Inflammatory macrophage treated with lipopolysaccharide for 4 hours (primary cell): ENCODE measurements around the gene MAMDC2.
A peak's percentile ranks its signal among the peaks of the same experiment; 100 is the strongest.

ENCODE experiments used
- DNase-seq: peaks from one replicate; pipeline ENCODE4 v3.0.0-alpha.2; 2020

The MAMDC2 gene

DNA sequence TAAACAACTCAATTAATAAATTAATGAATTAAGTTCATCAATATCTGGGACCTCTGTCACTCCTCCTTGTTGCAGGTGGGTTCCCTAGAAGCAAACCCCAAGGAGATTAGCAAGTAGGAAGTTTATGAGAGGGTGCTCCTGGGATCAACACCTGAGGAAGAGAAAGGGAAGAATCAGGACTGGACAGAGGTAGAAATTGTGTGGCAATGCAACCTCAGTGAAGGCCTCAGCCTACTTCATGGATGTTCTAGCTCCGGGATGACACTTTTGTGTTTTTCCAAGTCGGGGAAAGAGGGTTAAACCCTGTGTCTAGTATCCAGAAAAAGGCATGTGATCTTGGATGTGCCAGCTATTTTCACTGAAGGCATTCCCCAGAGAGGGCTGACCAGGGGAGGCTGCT, 23.2 kb downstream of the MAMDC2 start:
- DNase-seq, result no peak

DNA sequence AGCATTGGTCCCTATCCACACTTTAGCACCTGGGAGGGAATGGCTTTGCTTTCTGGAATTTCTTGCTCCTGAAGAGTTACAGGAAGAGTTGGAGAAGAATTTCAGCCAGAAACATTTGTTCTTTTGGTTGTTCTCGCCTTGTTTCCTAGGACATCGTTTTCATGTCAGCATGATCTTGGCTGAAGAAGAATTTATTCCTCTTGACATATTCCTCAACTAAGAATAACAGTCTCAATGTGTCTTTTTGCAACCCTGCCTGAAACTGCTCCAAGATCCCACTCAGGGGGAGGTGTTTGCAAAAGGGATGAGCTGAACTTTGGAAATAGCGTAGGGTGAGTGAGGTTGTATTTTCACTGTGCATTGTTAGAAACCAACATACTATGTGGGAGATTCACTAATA, 26.1 kb downstream of the MAMDC2 start:
- no peak for DNase-seq

DNA sequence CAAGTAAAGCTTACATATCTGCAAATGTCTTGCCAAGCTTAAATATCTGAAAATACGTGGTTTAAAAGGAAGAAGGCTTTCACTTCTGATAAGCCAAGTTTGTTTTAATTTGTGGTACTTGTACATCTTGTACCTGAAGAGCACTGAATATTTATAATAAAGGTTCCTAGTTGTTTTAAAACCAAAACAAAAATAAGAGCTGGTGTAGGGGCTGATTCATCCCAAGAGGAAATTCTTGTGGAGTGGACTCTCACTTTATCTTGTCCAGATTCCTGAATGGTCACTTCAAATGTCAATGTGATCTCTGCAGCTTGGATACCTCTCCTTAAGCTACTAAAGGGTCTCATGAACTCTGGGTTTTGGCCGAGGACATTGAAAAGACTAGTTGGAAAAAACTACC, 29.5 kb downstream of the MAMDC2 start:
- DNase-seq, result no peak

DNA sequence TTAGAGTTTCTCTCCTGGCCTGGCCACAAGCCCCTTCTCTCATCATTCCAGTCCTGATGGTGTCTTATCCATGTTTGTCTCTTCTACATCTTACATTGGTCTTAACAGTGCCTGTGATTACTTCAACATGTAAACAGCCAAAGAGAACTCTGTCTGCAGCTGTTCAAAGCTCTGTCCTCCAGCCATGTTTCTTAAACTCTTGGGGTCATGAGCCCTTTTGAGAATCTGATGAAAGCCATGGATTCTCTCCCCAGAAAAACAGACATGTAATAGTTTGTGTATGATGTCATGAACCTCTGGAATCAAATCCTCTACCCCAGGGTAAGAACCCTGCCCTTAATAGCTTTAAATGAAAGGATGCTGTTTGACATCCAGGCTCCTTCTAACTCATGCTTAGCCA, 30.1 kb downstream of the MAMDC2 start:
- no peak for DNase-seq

DNA sequence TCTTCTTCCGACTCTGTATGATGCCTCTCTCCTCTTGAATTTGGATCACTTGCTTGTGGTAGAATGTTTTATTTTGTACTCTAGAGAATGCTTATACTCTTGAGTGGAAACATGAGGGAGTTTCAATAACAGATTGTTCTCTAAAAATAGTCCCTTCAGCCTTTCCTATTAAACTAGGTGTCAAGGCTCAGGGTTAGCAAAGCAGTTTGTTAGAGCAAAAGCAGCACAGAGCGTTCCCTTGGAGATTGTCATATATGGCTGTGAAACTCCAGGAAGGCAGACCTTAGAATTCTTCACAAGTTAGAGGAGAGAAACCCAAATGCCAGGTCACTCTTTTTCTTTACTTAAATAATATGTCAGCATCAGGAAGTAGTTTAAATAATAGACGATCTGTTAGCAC, 33.0 kb downstream of the MAMDC2 start:
- no peak for DNase-seq

DNA sequence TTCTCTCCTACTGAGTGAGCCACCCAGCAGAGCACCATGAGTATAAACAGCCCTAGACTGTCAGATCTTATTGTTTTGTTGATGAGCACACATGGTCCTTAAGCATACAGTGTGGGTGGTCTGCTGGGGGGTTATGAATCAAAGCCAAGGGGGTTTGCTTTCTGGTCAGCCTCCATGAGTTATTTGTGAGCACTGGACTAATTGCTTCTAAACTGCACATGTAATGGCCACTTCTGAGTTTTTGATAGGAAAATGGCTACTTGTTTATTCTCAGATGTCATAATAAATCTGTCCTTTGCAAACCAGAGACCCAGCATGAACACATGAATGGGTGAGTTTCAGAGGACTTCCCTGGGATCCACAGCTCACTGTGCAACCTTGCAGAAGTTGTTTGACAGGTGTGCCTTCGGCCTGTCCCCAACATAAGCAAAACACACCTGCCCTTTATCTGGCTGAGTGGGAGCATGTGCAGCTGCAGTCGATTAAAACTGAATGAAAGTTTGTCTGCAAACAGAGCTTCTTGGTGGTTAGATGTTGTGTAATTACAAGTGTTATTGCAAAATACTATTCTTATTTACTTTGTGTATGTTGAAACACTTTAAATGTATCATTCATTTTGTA, 35.9 kb downstream of the MAMDC2 start:
- peak; percentile 59 for DNase-seq

DNA sequence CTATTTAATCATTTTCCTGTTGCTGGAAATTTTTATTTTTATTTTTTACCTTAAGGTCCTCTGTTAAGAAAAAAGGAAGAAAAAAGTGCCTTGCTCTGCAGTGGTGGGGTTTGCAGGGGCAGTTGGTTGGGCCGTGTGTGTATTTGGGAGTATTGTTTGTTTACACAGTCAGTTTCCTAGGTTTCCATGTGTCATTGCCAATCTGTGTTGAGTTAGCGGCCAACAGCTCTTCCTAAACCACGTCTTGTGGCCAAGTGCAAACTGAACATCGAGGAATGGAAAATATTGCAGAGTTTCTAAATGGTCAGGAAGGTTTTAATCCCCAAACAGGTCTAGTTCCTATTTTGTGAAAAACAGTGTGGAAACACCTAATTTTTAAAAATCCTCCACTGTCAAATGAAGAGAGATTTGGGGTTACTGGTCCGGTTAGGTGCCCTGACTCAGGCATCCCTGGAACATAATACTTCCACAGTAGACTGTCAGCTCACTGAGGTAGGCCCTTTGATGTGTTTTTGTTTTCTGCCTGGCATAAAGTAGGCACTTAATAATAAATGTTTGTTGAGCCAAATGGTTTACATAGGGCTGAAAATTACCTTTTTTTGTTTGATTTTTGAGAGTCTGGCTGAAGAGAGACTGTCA, 37.0 kb downstream of the MAMDC2 start:
- DNase-seq, result peak; percentile 3

DNA sequence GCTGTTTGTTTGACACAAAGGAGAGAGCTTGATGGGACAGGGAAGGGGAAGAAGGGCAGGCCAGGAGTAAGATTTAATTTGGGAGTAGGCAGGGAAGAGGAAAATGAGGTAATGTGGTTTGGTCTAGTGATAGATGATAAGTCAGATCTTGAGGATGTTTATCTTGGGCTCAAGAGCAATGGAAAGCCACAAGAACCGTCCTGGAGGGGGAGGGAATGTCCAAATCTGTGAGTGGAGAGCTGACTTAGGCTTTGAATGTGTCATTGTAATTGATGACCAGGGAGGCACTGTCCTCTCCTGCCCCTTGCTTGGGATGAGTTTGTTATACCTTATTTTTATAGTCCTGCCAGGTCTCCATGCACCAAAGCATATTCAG, 37.5 kb downstream of the MAMDC2 start:
- no peak for DNase-seq

DNA sequence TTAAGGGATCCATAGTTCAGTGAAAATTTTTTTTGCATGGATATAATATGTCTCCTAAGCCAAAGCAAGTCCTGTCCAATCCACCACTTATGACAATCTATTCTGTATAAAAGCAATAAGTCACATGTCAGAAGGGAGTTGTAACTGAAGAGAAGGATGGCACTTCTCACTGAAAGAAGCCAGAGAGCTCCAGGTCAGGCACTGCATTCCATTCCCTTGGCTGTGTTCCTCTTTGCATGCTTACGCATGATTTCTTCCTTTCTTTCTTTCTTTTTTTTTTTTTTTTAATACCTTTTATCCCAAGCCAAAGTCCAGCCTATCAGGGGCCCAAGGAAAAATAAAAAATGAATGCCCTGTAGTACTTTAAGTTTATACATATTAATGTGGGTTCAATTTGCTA, 39.8 kb downstream of the MAMDC2 start:
- DNase-seq, result no peak

DNA sequence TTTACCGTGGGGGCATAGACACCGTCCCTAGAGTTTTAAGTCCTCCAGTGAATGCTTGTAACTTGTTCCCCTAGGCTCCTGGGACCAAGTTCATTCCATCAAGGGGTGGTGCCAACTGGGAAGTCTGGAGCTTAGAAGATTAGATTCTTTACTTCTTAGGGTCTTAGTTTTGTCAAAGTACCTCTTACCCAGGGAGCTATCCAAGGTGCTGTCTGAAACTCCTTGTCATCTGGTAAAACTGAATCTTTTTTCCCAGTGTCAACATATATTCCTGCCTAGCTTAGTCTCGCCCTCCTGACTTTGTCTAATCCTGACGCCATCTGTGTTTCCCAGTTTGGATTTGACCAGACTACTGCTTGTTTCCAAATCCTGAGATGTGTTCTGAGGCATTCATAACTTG, 41.6 kb downstream of the MAMDC2 start:
- no peak for DNase-seq

DNA sequence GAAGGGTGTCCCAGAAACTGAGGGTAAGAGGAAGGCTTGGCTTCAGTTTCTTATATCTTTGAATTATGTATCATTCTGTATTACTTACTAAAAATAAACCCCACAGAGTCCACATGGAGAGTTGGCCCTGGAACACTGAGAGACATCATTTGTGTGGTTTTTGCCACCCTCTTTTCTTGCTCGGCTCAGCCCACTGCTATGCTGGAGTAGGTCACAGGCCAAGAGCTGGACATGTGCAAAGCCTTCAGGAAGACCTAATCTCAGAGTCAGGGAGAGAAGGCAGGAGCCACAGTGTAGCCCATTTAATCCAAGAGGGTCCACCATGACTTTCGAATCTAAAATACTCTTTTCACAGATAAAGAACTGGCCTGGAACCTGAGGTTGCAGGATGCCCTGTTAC, 47.5 kb downstream of the MAMDC2 start:
- DNase-seq, result no peak

DNA sequence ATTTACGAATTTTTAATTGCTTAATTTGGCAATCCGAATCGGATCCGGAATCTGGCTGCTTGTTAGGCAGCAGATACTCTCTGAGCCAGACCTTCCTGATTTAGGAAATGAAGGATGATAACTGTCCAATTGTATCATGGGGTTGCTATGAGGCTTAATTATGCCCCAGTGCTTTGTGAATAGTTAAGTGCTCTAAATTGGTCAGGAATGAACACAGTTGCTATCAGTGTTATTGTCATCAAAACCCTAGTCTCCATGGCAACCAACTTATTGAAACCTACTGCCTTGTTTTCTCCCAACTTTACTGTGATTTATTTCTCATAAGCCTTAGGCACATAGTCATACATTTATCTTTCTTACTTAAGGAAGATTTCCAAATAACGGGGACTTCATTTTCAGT, 47.9 kb downstream of the MAMDC2 start:
- DNase-seq, result no peak

DNA sequence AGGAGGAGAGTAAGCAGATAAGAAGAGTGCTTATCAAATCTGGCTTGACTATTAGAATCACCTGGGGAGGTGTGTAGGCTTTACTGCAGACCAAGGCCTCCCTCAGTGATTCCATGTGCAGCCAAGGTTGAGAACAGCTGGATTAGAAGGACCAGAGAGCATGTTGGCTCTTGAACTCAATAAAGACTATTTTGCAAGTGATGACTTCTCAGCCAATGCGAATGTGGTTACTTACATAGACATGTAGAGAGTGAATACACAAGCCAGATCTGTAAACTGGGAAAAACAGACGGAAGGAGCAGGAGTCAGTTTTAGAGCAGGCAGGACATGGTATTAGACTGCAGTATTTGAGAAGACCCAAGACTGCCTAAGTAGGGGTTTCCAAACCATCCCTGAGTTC, 48.5 kb downstream of the MAMDC2 start:
- no peak for DNase-seq

DNA sequence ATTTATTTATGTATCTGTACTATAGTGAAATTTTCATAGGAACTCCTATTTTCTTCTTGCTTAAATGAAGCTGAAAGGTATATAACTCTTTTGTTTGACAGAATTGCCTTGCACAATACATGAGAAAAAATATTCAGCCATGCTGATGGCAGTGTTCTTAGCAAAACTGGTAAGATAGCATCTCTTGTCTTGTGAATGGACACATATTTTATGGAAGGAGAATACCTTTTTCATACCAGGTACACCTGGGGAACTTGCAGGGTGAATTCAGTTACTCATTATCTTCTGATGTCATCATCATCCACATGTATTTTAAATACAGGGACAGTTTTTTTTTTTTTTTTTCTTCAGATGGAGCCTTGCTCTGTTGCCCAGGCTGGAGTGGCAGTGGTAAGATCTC, 49.4 kb downstream of the MAMDC2 start:
- no peak for DNase-seq

DNA sequence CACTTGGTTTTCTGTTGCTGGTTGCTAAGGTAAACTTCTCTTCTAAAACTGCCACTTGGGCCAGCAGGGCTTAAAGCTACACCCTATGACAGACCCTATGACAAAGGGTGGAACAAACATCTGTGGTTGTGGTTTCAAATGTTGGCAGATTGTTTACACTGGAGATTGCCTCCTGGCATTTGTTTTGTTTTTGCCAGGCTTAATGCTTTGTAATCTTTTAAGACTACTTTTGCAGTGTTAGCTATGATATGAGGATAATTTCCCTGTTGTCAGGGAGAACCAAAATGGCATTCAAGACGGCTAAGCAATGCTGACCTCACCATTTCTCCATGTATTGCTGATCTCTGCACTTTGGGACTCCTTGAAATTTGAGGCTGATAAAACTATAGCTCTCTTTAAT, 50.3 kb downstream of the MAMDC2 start:
- DNase-seq, result no peak

DNA sequence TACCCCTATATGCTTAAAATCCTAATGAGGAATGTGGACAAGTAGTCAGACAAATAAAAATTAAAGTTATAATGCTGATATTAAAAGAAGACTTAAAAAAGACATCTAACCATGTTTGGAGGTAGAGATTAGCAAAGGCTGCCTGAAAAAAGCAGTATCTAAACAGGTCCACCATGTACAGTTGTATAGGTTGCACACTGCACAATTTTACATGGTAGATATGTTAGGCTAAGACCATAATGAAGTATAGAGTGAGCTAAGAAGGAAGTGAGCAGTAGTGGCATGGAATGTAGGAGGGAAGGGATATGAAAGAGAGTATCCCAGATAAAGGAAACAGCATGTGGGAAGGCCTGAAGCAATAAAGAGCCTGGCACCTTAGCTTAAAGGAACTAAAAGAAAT, 51.1 kb downstream of the MAMDC2 start:
- DNase-seq, result no peak

DNA sequence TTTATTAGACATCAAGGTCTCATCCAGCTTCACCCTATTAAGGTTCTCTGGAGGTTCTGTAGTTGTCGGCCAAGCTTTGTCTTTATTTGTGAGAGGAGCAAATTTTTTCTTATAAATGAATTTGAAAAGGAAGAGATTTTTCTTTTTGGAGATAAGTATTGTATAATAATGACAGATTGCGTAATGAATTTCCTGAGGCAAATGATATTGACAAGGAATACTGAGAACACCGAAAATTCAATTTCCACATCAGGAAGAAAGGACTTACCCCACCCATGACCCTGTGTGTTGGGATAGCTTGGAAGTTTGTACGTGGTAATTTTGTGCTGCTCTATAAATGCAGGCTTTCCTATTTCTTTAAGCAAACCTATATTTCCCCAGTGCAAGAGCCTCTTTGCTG, 53.5 kb downstream of the MAMDC2 start:
- DNase-seq, result no peak

DNA sequence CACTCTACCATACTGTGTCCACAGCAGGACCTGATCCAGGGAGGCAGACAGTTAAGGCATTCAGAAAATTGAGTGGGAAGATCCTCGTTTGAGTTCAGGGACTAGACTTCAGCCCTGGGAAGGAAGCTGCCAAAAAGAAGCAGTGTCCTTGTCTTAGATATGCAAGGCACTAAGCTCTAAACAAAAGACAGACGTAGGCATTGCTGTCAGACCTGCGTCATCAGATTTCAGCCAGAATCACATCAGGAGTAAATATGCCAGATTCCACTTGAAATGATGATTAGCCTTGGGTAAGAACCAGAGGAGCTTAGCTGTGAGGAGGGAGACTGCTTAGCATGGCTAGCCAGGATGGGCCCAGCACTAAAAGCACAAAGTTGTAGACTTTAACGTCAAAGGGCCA, 56.7 kb downstream of the MAMDC2 start:
- no peak for DNase-seq

DNA sequence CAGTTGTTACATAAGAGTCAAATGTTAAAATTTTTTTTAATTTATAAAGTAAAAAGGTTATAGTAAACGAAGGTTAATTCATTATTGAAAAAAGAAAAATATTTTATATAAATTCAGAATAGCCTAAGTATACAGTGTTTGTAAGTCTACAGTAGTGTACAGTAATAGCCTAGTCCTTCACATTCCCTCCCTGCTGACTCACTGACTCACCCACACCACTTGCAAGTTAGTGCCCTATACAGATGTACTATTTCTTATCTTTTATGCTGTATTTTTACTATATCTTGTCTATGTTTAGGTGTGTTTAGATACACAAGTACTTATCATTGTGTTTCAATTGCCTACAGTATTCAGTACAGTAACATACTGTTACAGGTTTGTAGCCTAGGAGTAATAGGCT, 57.6 kb downstream of the MAMDC2 start:
- DNase-seq, result no peak

DNA sequence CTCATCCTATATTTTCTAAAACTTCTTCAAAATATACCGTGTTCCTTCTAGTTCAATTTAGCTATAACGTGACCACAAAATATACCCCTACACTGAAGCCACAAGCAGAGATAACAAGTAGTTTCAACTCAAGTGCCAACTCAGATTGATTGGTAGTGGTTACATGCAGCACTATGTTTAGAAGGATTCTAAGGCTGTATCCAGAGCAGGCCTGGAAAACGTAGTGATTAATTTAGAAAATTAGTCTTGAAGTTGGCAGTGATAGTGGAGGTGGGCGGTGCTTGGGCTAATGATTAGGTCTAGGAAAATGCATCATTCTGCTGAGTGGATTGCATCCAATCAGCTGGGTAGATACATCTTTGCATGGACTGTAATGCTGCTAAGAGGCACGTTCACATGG, 61.5 kb downstream of the MAMDC2 start:
- DNase-seq, result no peak

DNA sequence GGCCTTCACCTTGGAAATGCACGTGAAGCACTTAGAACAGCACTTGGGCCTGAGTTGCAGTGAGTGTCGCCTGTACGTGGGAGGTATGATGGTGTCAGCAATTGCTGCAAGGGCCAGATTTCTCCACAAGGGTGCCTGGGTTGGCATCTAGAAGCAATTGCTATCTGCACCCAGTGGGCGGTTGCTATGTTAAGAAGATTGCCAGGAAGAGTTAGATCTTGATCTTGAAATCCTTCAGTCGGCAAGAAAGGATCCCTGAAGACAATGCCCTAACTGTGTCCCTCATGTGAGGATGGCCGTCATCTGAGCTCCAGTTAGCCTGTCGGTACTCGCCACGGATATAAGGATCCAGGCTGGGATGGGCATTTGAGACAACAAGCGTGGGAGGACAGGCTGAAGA, 62.9 kb downstream of the MAMDC2 start:
- peak; percentile 72 for DNase-seq

DNA sequence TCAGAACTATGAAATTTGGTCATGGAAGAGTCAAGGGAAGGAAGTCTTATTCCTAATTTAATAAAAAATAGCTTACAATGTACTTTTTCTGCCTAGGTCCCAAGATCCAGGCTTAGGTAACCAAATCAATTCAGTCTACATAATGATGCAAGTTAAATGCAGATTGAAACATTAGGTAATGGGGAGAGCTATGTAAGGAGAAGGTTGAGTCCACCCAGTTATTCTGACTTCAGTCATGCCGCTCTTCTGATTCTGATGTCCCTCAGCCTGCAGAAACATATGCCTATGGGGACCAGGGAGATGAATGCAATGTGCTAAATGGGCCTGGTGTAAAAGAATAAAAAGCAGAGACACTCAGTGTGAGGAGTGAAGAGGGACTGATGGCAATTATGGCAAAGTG, 63.9 kb downstream of the MAMDC2 start:
- DNase-seq, result no peak

DNA sequence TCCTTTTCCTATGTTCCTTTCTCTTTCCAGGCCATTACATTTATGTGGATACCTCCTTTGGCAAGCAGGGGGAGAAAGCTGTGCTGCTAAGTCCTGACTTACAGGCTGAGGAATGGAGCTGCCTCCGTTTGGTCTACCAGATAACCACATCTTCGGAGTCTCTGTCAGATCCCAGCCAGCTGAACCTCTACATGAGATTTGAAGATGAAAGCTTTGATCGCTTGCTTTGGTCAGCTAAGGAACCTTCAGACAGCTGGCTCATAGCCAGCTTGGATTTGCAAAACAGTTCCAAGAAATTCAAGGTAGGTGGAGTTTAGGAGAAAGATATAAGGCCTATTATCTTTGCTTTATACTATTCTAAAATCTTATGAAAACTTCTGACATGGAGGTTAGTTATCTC, 64.5 kb downstream of the MAMDC2 start:
- DNase-seq, result no peak

DNA sequence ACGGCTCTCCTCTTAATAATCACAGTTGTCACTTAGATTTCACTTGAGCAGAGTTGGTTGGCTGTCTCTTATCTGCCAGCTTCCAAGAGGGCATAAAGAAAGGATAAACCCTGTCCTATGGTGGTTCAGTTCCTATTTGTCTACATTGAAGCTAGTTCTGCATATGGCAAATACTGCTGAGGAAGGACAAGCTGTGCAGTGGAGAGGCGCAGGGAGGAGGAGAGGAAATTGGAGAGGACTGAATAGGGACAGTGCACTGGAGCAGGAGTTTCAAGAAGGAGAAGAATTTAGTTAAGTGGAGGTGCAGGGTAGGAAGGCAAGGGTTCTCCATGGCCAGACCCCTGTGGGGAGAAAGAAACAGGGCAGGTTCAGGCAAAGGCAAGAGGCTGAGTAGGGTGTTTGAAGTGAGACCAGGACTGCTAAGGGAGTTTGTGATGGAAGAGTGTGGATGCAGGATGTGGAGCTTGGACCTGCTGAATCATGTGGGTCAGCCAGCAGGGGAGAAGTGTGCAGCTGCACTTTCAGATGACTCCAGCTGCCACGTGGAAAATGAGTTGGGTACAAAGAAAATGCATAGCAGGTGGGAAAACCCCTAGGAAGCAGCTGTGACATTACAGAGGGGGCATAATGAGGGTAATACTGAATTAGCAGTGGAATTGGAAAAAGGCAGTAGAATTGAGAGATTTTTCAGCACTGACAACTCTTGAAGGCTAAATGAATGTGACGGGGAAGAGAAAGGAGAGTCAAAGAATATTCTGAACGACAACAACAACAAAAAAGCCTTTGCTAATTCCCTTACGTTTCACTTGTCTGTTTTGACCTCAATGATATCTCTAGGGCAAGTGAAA, 66.8 kb downstream of the MAMDC2 start:
- no peak for DNase-seq
